ENCODE data around the gene CRYBB1.

The CRYBB1 gene

GRCh38 chr22:26552466-26552865, 65.4 kb downstream of the CRYBB1 start:
- no peak for DNase-seq (ENCODE audit: low spot score)

- DNase-seq (ENCODE audit: low spot score): no peak
These were observed 66.3 kb downstream of the CRYBB1 start for GRCh38 chr22:26551568-26551967.

GRCh38 chr22:26550498-26551033, 67.3 kb downstream of the CRYBB1 start:
- DNase-seq (ENCODE audit: low spot score): no peak

- DNase-seq (ENCODE audit: low spot score): no peak
These were observed 67.8 kb downstream of the CRYBB1 start for GRCh38 chr22:26549902-26550497.

All from CD4-positive, alpha-beta T cell treated with Interleukin-6 at 100 ng/mL for 8 hours (primary cell).